Choroid plexus epithelial cell (primary cell): ENCODE data around the gene B3GAT2.
"Not testable (repeated sequence)": the region's sequence is repeated elsewhere in the genome, so short reads cannot be mapped to it uniquely, and the experiment has no call there.

Source experiments
- DNase-seq: peaks from one replicate; pipeline ENCODE4 v3.0.0-alpha.2; 2010; ENCODE audit warnings: low read depth
- H3K4me3 ChIP-seq: 2 replicates; pipeline ENCODE4 v1.5.1; 2011; ENCODE audit warnings: low read depth, mild to moderate bottlenecking, control low read depth, low read length, moderate library complexity
- CTCF ChIP-seq: conservative IDR thresholded peaks from 2 replicates; pipeline ENCODE4 v1.5.1; 2011; ENCODE audit warnings: low read depth, mild to moderate bottlenecking, control low read depth, inconsistent platforms, low read length, moderate library complexity

B3GAT2 gene

GRCh38 chr6:70954750-70955149, 2.1 kb downstream of the B3GAT2 start:
- TF ChIP-seq CTCF, result no peak
- H3K4me3 ChIP-seq, result no peak overlapping the region
- DNase-seq, result no peak

- no peak for TF ChIP-seq CTCF
- H3K4me3 ChIP-seq, result no peak overlapping the region
- DNase-seq, result no peak
Measured at GRCh38 chr6:70954176-70954575, 2.7 kb downstream of the B3GAT2 start.

- no peak for TF ChIP-seq CTCF
- no peak for DNase-seq
- H3K4me3 ChIP-seq, result no peak overlapping the region
Measured at GRCh38 chr6:70952608-70953165, 4.2 kb downstream of the B3GAT2 start.

GRCh38 chr6:70944321-70944720, 12.5 kb downstream of the B3GAT2 start:
- not testable (repeated sequence) for DNase-seq, H3K4me3 ChIP-seq

GRCh38 chr6:70933853-70934252, 23.0 kb downstream of the B3GAT2 start:
- no peak for DNase-seq
- H3K4me3 ChIP-seq, result no peak overlapping the region
- TF ChIP-seq CTCF, result no peak

GRCh38 chr6:70905742-70906141, 51.1 kb downstream of the B3GAT2 start:
- TF ChIP-seq CTCF, result no peak
- no peak for DNase-seq
- no peak overlapping the region for H3K4me3 ChIP-seq

- no peak overlapping the region for H3K4me3 ChIP-seq
- no peak for TF ChIP-seq CTCF
- DNase-seq, result no peak
Measured at GRCh38 chr6:70903665-70904452, 53.0 kb downstream of the B3GAT2 start.
